Measurements from ENCODE around the gene GSE1. TPM values are rescaled to one million over a fixed set of nuclear protein-coding genes. Genes with fewer than 3 reads are reported as not detected.

GSE1 gene
- total RNA-seq, 1 experiment from 2014 or later = 97.5 TPM

- Histone ChIP-seq H3K27ac (ENCODE audit: low read length) (no peak overlapping the region), H3K9me3 (ENCODE audit: control insufficient read depth, insufficient read depth, low read depth, low read length) (no peaks in the 10 kb centered on the region), H3K4me1 (ENCODE audit: control insufficient read depth, insufficient read depth, low read length) (peaks cover 9% of the 10 kb centered on the region; the same call in 1 of the 2 replicates), H3K4me3 (ENCODE audit: low read depth in 2 of 2, low read length in 2 of 2) (no peak overlapping the region), H3K36me3 (ENCODE audit: control insufficient read depth, insufficient read depth, low read length) (no peaks in the 10 kb centered on the region), H3K27me3 (ENCODE audit: control insufficient read depth, insufficient read depth, low read length) (no peaks in the 10 kb centered on the region)
- intact Hi-C loops (cut with micrococcal nuclease; ENCODE audit: unreplicated experiment) (loop anchor here (5.0 kb wide), 1 partner anchor 39 kb away; no protein-coding TSS in a partner anchor), in situ Hi-C loops (cut with HindIII; ENCODE audit: low pct_unique_long_range_greater_than_20kb, low sequenced_read_pairs) (no loop called here)
- BruUV-seq (replicated peaks) = no TSS peak
- ChIA-PET POLR2A (no interaction called here), CTCF (no interaction called here)
- DNase-seq (ENCODE audit: low read depth, low spot score) (no peak), ATAC-seq (no peak)
- TF ChIP-seq POLR2AphosphoS5 (IDR thresholded peaks at IDR 0.05; ENCODE audit: low read depth, low read length) (no peak), REST (IDR thresholded peaks at IDR 0.05; ENCODE audit: insufficient read depth in 1 of 2, low read depth in 2 of 2, low read length in 1 of 2) (no peak), TCF7L2 (IDR thresholded peaks at IDR 0.05; ENCODE audit: low read depth, low read length) (no peak)
Measured at GRCh38 chr16:85716680-85717038, 103.5 kb downstream of the GSE1 start.

GRCh38 chr16:85717393-85718152 is 104.5 kb downstream of the GSE1 start:
- Histone ChIP-seq H3K27me3 (ENCODE audit: control insufficient read depth, insufficient read depth, low read length) (no peaks in the 10 kb centered on the region), H3K4me1 (ENCODE audit: control insufficient read depth, insufficient read depth, low read length) (peaks cover 9% of the 10 kb centered on the region; the same call in 1 of the 2 replicates), H3K4me3 (ENCODE audit: low read depth in 2 of 2, low read length in 2 of 2) (no peak overlapping the region), H3K36me3 (ENCODE audit: control insufficient read depth, insufficient read depth, low read length) (no peaks in the 10 kb centered on the region), H3K9me3 (ENCODE audit: control insufficient read depth, insufficient read depth, low read depth, low read length) (no peaks in the 10 kb centered on the region), H3K27ac (ENCODE audit: low read length) (no peak overlapping the region)
- DNase-seq (ENCODE audit: low read depth, low spot score) (no peak), ATAC-seq (peak; percentile 80)
- TF ChIP-seq POLR2AphosphoS5 (IDR thresholded peaks at IDR 0.05; ENCODE audit: low read depth, low read length) (no peak), CTCF (IDR thresholded peaks at IDR 0.05) (peak; percentile 75)
- in situ Hi-C loops (cut with HindIII; ENCODE audit: low pct_unique_long_range_greater_than_20kb, low sequenced_read_pairs) = no loop called here
- intact Hi-C loops (cut with micrococcal nuclease; ENCODE audit: unreplicated experiment) = loop anchor here (5.0 kb wide), 1 partner anchor 40 kb away; no protein-coding TSS in a partner anchor
- BruUV-seq (replicated peaks) = no TSS peak
- POLR2A ChIA-PET = no interaction called here
- CTCF ChIA-PET = interaction anchor here (0.6 kb wide), 1 partner anchor 10 kb away, joined by 4 read pairs; no protein-coding TSS in a partner anchor

GRCh38 chr16:85718153-85718477 is 105.0 kb downstream of the GSE1 start:
- no peaks in the 10 kb centered on the region for H3K36me3 ChIP-seq (ENCODE audit: control insufficient read depth, insufficient read depth, low read length)
- H3K4me1 ChIP-seq (ENCODE audit: control insufficient read depth, insufficient read depth, low read length) = peaks cover 9% of the 10 kb centered on the region; the same call in 1 of the 2 replicates
- intact Hi-C loops (cut with micrococcal nuclease; ENCODE audit: unreplicated experiment) (loop anchor here (5.0 kb wide), 1 partner anchor 41 kb away; no protein-coding TSS in a partner anchor), in situ Hi-C loops (cut with HindIII; ENCODE audit: low pct_unique_long_range_greater_than_20kb, low sequenced_read_pairs) (no loop called here)
- H3K27ac ChIP-seq (ENCODE audit: low read length) = no peak overlapping the region
- ATAC-seq (0 out of 2 replicates have a peak, but pooled peaks have one; percentile 8), DNase-seq (ENCODE audit: low read depth, low spot score) (no peak)
- no peaks in the 10 kb centered on the region for H3K9me3 ChIP-seq (ENCODE audit: control insufficient read depth, insufficient read depth, low read depth, low read length)
- H3K27me3 ChIP-seq (ENCODE audit: control insufficient read depth, insufficient read depth, low read length) = no peaks in the 10 kb centered on the region
- H3K4me3 ChIP-seq (ENCODE audit: low read depth in 2 of 2, low read length in 2 of 2) = no peak overlapping the region
- POLR2A ChIA-PET = no interaction called here
- CTCF ChIA-PET = no interaction called here
- BruUV-seq (replicated peaks) = no TSS peak
- TF ChIP-seq POLR2AphosphoS5 (IDR thresholded peaks at IDR 0.05; ENCODE audit: low read depth, low read length) = no peak
- no peak for TF ChIP-seq CTCF (IDR thresholded peaks at IDR 0.05)
- no peak for TF ChIP-seq REST (IDR thresholded peaks at IDR 0.05; ENCODE audit: insufficient read depth in 1 of 2, low read depth in 2 of 2, low read length in 1 of 2)
- TF ChIP-seq SIN3A (IDR thresholded peaks at IDR 0.05; ENCODE audit: borderline replicate concordance, insufficient read depth, low read depth, low read length) = no peak
- TF ChIP-seq TCF7L2 (IDR thresholded peaks at IDR 0.05; ENCODE audit: low read depth, low read length) = no peak
